CD1c-positive myeloid dendritic cell (primary cell): ENCODE measurements around the gene ULBP3.
"Not testable (repeated sequence)": the region's sequence is repeated elsewhere in the genome, so short reads cannot be mapped to it uniquely, and the experiment has no call there.

Experiments
- DNase-seq: peaks from one replicate; pipeline ENCODE4 v3.0.0-alpha.2; 2016; ENCODE audit errors: extremely low spot score

Gene ULBP3

DNA sequence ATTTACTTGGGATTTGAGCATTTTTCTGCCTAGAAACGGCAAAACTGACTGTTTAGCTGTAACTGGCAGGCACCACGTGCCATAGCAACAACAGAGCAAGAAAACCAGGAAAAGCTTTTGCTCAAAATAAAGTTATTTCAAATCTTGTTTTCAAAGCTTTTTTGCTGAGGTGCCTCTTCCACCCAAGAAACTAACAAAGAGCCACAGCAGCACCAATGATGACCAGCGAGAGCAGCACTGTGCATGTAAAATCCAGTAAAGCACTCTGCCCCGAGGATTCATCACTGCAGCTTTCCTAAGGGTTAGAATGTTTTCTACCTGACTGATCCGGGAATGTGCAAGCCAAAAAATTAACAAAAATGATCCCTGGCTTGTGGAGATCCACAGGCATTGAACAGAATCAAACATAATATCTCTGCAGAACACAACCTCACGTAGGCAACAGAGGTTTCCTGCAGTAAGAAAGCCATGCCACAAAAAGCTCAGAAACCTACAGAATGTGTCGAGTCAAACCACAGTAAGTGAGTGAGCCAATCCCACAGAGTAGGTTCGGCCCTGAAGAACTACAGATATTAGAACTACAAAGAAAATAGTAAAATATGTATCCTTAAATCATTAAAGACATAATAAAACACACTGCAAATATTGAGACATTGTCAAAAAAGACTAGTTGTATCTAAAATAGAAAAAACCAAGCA, 7.4 kb upstream of the ULBP3 start:
- no peak for DNase-seq

DNA sequence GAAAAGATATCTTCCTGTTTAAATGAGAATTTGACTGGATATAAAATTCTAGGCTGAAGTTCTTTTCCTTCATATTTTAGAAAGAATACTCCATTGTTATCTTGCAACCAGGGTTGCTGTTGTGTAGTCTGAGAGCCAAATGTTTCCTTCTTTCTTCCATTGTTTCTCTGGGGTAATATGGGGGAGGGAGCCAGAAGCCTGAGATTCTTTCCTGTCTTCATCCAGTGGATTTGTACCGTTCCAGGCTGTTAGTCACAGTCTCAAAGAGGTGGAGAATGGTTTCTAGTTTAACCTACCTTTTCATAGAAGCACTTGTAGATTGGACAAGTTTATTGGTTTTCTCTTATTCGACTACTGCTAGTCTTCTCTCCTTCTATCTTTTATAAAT, 6.1 kb upstream of the ULBP3 start:
- no peak for DNase-seq

DNA sequence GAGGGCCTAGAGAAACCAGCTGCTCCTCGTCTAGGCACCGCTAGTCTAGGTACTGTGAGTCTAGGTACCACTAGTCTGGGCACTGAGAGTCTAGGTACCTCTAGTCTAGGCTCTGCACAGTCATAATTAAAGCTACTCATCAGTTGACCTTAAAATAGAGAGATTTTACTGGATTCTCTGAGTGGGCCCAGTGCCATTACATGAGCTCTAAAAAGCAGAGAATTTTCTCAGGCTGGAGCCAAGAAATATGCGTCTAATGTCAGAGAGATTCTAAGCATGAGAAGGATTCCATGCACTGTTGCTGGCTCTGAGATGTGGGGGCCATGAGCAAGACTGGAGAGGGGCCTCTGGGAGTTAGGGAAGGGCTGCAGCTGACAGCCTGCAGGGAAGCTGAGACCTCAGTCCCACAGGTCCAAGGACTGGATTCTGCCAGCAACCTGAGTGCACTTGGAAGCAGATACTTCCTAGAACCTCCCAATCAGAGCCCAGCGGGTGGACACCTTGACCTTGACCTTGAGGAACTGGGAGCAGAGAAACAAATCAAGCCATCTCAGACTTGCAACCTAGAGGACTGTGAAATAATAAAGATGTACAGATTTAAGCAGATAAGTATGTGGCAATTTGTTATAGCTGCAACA, 5.6 kb upstream of the ULBP3 start:
- not testable (repeated sequence) for DNase-seq

DNA sequence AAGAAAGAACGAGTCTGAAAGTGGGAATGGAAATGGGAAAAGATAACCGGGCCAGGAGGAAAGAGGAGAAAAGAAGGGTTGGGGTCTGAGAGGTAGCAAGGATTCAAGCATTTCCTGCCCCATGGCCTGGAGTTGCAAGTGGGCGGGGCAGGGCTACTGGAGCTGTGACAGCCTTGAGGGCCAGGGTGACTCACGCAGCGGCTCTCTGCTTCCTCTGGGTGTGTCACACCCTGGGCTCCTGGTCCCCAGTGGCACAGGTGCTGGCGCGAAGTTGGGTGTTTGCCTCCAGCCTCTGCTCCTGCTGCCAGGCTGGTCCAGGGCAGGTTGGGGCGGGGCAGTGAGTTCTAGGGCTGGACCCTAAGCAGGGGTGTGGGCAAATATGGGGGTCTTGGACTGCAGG, 3.3 kb upstream of the ULBP3 start:
- DNase-seq = peak; percentile 51

DNA sequence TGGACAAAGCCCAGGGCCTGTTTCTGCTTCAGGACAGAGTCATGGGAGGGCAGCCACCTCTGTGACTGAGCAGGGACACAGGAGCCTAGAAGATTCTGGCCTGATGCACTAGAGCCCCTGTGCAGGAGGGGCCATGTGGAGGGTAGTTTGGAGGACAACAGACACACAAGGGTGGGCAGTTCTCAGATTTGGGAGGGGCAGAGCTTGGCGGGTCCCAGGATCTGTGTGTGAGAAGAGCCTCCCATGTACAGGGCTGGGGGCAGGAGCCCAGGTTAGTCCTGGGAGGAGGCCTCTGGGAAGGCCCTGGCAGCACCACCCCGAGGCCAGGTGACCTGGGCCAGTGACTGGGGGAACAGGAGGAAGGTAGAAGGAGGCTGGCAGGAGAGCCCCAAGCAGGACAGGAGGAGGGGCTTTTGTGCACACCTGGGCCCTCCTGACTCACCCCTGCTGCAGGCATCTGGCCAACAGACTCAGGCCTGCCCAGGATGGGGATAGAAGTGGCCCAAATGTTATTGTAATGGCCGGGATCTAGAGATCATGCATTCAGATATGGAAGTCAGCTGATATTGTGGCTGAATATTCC, 1.4 kb upstream of the ULBP3 start:
- DNase-seq = no peak

DNA sequence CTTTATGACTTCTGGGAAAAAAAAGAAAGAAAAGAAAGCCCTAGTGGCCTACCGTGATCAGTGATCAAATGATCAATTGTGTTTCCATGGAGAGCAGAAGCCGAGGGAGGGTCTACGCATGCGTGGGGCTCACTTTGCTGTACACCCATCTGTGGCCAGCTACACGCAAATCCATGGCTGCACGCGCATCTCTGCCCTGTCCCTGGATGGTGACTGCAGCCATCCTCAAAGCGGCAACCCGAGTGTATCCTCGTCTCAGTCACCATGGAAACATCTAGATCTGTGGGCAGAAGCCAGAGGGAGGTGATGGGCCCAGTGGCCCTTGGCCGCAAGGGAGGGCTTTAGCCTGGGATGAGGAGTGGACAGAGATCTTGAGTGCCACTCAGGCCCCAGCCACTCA, 785 bp upstream of the ULBP3 start:
- no peak for DNase-seq

DNA sequence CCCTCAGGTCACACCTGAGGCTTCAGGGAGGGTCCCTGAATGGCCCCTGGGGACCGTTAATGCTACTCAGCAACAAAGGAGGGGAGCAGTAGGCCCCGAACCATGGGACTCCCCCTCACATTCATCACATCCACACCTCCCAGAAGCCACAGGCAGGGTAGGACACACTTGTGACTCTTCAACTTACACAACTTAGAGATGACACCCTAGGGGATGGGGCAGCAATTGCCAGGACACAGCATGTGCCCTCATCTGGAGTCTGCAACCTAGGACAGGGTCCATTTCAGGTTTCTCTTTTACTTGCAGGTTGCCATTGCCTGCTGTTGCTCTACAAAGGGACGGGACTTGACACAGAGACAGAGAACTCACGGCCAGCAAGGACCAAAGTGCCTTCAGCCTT, 770 bp downstream of the ULBP3 start:
- DNase-seq = no peak

DNA sequence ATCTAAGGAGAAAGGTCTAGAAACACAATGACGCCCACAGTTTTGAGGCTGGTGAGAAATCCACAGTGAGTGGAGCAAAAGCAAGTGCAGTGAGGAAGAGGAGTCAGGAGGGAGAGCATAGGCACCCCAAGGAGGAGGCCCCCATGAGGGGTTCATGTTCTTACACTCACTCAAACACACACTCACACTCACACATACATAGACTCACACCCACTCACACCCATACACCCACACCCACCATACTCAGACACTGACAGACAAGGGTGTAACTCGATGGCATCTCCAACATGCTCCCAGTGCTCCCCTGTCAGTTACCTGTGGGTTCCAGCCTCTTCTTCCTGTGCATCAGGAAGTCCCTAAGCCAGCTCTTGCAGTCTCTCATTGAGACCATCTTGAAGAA, 3.8 kb downstream of the ULBP3 start:
- no peak for DNase-seq

DNA sequence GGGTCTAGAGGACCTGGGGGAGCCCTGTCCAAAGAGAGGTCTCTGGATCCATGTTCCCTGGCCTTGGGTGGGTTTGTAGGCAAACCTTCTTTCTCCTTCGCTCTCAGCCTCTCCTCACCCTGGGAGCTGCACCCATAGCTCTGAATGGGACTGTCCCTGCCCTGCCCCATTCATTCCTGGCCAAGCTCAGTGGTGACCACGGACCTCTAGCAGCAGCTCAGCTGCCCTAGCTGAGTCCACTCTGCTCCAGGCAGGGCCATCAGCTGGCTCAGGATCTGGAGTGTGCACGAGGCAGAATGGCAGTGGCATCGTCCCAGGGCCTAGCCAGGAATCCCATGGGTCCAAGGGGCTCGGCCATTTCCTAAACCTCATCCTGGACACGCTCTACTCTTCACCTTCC, 5.3 kb downstream of the ULBP3 start:
- DNase-seq = no peak

DNA sequence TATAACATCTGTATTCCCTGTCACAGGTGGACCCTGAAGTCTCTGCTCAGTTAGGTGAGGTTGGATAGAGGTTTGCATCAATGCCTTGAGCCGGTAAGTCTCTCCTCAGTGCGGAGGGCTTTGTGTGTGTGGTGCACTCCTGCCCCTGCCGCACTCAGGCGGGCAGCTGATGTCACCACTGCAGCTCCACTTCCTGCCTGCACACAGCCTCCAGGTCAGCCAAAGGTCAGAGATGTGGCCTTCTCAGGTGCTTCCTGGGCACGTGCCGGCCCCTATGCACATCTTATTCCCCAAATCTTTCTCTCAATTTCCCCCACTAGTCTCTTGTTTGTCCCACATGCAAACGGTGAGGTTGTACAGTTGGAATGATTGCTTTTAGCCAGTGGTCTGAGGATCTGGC, 8.9 kb downstream of the ULBP3 start:
- not testable (repeated sequence) for DNase-seq

DNA sequence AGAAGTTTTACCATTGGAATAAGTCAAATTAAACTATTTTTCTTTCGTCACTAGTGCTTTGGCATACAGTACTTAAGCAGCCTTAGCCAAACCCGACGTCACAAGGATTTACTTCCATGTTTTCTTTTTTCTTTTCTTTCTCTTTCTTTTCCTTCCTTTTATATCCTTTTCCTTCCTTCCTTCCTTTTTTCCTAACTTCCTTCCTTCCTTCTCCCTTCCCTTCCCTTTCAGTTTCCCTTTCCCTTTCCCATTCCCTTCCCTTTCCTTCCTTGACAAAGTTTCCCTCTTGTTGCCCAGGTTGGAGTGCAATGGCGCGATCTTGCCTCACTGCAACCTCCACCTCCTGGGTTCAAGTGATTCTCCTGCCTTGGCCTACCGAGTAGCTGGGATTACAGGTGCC, 9.9 kb downstream of the ULBP3 start:
- no peak for DNase-seq

DNA sequence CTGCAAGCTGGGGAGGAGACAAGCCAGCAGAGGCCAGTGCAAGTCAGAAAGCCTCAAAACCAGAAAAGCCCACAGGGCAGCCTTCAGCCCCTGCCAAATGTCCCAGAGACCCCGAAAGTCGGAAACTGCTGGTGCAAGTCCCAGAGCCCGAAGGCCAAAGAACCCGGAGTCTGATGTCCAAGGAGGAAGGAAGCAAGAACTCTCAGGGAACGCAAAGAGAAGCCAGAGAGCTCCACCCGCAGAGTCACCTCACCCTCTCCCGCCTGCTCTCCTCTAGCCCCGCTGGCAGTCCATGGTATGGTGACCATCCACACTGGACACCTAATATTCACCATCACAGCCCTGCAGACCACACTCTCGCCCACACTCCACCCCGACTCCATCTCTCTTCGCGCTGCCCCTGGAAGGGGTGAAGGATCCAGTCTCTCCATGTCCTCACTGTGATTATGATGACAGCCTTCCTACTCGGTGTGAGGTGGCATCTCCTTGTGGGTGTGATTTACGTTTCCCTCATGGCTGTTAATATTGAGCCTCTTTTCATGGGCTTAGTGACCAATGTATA, 10.6 kb downstream of the ULBP3 start:
- DNase-seq = no peak

DNA sequence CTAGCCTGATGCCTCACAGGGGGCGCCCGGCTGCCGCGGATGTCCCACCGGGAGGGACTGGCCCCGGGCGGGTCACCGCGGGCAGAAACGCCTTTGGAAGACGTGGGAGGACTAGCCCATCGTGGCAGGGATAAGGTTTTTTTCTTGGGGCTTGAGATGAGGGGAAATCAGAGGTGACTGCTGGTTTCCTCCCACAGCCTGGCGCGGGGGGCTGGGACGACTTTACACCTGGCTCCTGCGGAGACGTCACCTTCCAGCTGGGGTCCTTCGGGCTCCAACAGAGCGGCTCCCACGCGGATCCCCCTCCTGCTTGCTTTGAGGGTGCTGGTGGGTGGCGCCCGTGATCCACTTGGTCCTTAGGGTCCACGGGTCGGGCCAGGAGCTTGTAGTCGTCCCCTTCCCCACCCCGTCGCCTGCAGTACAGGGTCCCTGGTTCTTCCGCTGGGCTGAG, 11.4 kb downstream of the ULBP3 start:
- DNase-seq = no peak

DNA sequence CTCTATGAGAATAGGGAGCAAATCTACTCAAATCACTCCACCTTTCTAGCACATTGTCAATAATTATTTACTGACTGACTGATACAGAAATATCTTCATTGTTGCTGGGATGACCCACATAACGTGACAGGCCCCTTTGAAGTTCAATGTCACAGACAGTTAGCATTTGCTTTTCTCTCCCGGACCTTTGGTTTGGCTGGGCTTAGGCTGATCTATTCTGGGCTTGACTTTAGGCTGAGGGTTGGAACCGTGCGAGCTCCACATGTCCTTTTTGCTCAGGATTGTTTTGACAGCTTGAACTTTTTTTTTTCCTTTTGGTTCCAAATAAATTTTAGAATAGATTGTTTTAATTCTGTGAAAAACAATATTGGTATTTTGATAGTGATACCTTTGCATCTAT, 12.0 kb downstream of the ULBP3 start:
- no peak for DNase-seq

DNA sequence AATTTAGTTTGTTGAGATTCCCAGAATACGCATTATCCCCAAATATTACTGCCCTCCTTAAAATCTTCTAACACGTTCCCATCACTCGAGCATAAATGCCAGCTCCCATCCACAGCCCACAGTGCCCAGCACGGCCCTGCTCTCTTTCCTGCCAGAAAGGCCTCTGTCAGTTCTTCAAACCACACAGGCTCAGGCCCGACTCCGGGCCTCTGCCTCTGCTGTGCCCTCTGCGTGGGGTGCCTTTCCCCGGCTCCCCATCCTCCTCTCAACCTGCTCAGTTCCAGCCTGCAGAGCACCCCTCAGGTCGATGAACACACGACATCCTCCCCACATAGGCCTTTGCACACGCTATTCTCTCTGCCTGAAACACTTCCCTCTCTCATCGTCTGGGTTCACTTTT, 12.8 kb downstream of the ULBP3 start:
- no peak for DNase-seq

DNA sequence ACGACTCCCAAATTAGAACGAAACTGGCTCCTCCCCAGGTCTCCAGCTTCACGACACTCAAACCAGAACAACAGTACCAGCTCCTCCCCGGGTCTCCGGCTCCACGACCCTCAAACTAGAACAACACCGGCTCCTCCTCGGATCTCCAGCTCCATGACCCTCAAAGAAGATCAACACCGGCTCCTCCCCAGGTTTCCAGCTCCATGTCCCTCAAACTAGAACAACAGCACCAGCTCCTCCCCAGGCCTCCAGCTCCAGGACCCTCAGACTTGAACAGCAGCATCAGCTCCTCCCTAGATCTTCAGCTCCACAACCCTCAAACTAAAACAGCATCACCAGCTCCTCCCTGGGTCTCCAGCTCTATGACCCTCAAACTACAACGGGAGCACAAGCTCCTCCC, 13.8 kb downstream of the ULBP3 start:
- no peak for DNase-seq

DNA sequence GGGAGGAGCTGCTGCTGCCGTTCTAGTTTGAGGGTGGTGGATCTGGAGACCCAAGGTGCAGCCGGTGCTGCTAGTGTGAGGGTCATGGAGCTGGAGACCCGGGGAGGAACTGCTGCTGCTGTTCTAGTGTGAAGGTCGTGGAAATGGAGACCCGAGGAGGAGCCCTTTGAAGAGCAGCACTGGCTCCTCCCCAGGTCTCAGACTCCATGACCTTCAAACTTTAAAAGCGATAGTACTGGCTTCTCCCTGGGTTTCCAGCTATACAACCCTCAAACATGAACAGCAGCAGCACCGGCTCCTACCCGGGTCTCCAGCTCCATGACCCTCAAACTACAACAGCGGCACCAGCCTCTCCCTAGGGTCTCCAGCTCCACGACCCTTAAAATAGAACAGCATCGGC, 15.5 kb downstream of the ULBP3 start:
- DNase-seq = no peak

DNA sequence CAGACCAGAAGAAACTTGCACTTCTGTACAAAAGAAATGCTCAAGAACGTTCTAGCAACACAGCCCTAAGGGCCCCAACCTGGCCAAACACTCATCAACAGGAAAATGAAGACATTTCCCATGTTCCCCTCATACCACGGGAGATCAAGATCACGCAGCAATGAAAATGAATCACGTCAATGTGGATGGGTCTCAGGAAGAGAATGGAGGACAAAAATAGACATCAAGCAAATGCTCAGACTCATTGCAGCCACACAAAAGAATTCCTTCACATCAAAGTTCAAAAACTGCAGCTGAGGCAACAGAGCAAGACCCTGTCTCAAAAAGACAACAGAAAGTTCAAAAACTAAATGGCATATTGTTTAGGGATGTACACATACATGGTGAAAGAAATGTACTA, 18.1 kb downstream of the ULBP3 start:
- no peak for DNase-seq

DNA sequence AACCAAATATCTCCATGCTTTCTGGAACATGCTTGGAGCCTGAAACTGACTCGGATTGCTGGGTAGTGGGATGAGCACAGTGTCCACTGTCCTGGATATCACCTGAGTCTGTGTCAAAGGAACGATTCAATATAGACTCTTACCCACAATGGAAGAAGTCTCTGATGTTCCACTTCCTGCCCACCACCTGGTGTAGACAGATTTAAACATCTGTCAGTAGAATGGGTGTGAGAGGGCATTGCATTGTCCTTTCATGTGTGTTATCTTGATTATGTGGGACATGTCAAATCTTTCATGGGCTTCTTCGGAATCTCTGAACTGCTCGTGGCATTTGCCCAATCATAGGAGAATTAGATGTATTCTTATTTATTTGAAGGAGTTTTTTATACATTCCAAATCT, 20.8 kb downstream of the ULBP3 start:
- DNase-seq = no peak

DNA sequence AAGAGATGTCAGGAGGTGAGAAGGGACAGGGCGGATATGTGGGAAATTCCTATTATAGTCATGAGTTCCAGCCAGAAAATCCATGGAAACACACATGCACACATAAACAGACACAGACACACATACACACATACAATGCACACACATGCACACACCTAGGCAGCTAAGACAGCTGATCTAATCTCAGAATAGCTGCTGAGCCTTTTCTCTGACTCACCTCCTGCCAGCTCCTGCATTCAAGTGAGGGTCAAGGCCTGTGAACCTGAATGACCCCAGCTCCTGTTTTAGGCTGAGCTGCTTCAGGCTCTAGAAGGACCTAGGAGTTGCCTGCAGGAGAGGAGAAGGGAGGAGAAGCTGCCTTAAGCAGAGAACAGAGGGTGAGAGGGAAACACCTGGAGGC, 22.0 kb downstream of the ULBP3 start:
- DNase-seq = no peak

DNA sequence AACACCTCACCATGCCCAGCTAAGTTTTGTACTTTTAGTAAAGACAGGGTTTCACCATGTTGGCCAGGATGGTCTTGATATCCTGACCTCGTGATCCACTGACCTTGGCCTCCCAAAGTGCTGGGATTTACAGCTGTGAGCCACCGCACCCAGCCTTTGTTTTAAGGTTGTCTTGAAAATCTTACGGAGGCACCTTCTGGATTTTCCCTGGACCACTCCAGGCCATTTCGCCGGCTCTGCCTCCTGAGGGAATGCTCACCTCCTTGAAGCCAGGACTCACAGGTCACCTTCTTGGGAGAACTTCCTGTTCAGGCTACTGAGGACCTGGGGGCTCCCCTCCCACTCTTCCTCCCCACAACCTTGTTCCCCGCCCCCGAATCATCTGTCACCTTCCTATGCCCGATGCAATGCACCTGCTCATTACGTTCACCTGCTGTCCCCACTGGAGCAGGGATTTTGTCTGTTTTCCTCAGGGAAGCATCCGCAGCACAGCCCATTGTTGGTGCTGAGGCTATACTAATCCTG, 24.2 kb downstream of the ULBP3 start:
- DNase-seq = no peak

DNA sequence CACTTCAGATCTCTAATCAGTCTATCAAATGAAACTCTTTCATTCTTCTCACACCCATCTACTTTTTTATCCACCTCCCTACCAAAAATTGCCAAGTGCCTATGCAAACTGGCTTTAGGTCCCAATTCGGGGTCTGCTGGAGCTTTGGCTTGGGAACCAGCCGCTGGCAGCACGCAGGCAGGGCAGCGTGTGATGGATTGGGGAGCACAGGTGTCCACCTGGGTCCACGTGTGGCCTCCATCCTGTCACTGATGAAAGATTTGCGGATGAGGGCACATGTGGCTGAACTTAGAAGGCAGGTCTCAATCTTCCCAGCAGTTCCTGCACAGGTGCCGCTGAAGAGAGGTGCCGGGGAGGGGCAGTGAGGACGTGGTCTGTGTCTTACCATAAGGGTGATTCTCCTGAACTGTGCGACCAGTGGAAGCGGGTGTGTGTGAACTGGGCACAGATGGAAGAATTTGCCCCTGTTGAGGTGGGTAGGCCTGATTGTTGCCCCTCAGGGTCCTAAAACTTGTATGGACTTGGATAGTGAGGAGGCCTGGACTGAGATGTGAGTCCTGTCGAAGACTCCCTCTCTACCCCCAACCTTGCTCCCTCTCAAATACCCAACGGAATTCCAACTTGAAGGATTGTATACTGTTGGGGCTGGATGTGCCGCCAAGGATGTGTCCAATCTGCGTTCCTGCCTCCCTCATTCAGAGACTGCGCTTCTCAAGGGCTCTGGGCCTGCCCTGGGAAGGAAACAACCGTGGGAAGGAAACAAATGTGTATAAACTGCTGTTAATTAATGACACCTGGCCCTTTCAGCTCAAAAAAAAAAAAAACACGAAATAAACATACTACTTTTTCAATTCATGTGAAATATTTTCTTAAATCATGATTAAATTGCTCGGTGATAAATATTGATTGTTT, 25.2 kb downstream of the ULBP3 start:
- no peak for DNase-seq
